GM19397 (cell line): ENCODE data around the gene USP25.

Experiments used
- ATAC-seq: cut with Tn5 transposase; IDR thresholded peaks from one replicate; pipeline ENCODE4 v1.9.1; 2021; ENCODE audit warnings: mild to moderate bottlenecking, moderate library complexity; ENCODE audit not compliant: unreplicated experiment

USP25 gene

DNA sequence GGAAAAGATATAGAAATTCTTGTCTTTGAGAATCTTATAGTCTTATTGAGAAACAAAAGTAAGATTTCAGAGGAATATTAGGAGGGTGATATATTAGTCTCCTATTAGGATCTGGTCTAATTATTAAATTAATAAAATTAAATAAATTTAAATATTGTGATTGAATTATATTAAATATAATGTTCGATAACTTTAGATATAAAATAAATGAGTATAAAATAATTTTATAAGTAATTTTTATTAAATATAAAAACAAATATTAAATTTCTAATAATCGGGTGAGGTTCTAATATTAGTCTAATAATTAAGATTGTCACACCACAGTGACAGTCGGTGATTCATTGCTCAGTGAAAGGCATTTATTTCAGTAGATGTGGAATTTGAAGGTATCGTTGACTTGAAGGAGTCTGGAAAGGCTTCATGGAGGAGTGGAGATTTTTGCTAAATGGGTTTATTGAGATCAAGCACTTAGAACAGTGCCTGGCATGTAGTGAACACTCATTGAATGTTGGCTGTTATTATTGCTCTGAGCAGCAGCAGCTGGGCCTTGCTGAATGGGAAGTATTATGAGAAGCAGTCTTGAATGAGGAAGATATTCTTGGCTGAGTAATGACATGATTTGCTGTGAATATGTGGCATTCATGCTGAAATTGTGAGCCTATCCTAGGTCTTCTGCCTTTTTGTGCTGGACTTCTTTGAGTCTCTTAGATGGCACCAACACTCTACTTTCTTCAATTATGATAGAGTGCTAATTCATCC, 74.6 kb downstream of the USP25 start:
- no peak for ATAC-seq

DNA sequence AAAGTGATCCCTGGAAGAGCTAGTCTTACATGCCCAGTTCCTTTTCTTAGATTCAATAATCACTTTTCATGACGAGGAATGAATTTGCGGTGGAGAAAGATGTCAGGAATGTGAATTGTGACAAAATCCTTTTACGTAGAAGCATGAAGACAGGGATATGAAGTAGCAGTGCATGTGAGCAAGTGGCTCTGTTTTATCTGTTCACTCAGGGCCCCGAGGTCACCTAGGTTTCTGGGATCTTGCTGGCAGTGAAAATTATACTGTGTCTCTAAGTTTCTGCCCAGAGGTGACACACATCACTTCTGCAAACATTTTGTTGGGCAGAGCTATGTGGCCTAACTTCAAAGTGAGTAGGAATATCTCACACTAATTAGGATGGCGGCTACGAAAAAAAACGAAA, 79.3 kb downstream of the USP25 start:
- ATAC-seq: no peak

DNA sequence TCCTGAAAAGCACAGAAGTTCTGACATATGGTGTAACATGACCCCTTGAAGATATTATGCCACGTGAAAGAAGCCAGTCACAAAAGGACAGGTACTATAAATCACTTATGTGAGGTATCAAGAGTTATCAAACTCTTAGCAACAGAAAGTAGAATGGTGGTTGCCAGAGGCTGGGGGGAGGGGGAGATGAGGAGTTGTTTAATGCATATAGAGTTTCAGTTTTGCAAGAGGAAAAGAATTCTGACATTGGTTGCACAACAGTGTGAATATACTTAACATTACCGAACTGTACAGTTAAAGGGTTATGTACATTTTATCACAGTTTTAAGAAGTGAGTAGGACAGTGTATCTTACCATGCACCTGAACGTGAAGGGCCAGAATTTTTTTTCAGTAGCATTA, 80.0 kb downstream of the USP25 start:
- ATAC-seq: no peak

DNA sequence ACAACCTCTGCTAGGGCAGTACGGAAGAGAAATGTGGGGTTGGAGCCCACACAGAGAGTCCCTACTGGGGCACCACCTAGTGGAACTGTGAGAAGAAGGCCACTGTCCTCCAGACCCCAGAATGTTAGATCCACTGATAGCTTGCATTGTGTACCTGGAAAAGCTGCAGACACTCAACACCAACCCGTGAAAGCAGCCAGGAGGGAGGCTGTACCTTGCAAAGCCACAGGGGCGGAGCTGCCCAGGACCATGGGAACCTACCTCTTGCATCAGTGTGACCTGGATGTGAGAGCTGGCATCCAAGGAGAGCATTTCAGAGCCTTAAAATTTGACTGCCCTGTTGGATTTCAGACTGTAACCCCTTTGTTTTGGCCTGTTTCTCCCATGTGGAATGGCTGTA, 85.5 kb downstream of the USP25 start:
- ATAC-seq: no peak

DNA sequence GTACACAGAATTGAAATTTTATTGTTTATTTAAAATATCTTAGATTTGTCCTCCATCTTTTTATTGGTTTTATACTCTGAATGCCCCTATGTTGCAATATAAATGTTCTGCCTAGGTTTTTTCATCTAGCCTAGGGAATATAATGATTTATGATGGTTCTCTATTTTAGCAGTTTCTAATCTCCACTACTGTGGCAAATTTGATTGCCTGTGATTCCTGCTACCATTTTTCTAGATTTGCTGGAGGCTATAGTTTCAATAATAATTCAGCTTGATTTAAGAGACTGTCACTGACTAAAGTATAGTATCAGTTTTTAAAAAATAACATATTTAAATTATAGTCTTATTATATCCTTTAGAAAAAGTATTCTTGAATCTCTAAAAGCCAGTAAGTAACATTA, 90.5 kb downstream of the USP25 start:
- ATAC-seq: no peak

DNA sequence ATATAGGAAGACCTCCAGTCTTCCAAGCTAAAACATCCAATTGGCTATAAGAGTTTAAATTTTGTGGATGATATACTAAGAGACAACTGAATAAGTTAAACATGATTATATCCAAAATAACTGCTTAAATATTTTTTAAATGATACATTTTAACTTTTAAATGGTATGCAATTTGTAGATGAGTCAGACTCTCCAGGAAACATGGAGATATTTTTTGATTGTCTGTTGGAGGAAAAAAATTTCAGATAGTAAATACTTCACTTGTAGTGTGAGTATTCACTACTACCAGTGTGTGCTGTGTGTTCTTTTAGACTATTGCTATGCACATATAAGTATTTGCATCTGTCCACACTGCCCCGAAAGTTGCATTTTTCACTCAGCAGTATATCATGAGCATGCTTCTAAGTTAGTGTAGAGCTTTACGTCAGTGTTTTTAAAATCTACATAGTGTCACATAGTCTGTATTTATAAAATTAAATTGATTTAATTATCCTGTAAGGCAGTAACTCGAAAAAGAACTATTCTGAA, 91.1 kb downstream of the USP25 start:
- no peak for ATAC-seq

DNA sequence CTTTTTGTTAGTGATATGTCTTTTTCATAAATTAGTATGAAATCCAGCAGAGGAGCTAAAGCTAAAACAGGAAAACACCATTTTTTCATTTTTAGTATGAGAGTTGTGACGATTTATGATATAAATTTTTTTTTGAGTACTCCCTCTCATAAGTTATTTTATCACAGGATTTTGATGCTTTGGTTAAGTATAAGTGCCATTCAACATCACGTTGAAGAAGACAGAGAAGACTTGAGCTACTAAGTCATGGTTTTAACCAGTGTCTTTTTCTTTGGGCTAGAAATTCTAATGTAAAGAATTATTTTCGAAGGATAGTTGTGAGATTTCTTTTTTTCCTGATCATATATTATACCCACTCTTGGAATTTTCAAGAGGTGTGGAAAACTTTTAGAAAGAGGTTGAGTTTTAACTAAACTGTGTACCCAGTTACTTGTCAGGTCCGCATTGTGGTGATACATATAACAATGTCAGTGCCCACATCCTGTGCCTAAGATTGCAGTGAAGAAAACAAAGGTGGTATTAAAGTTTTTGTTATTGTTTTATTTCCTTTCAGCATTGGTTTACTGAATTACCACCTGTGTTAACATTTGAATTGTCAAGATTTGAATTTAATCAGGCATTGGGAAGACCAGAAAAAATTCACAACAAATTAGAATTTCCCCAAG, 93.8 kb downstream of the USP25 start:
- ATAC-seq: no peak

DNA sequence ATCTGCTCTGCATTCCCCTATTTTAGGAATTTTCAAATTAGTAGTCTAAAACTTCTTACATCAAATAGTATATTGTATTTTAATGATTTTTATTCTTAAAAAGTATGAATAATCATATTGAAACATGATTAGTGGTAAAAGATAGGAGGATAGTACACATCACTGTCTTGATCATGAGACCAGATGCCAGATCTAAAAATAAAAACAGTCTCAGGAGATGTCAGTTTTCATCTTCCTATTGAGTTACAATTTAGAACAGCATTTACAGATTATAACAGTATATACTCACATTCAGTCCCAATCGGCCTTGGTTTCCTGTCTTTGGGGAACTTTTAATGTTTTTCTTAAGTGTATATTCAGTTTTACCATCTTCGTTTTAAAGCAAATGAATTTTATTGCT, 95.9 kb downstream of the USP25 start:
- no peak for ATAC-seq

GRCh38 chr21:15826147-15826780, 96.5 kb downstream of the USP25 start:
- ATAC-seq: peak; percentile 57

GRCh38 chr21:15826908-15827601, 97.3 kb downstream of the USP25 start:
- no peak for ATAC-seq

DNA sequence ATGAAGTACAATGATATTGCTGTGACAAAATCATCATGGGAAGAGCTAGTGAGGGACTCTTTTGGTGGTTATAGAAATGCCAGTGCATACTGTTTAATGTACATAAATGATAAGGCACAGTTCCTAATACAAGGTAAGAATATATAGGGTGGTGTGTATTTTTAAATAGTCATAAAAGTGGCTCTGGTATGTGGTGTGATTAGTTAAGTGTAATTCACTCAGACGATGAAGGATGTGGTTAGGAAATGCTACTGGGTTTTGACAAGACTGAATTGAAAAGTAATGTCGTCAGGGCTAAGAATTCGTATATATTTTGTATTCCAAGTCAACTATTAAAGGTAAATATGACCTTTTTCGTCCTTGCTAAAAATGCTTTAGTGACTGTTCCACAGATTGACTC, 101.7 kb downstream of the USP25 start:
- no peak for ATAC-seq

- ATAC-seq: no peak
Measured at GRCh38 chr21:15837645-15838044, 107.9 kb downstream of the USP25 start.

DNA sequence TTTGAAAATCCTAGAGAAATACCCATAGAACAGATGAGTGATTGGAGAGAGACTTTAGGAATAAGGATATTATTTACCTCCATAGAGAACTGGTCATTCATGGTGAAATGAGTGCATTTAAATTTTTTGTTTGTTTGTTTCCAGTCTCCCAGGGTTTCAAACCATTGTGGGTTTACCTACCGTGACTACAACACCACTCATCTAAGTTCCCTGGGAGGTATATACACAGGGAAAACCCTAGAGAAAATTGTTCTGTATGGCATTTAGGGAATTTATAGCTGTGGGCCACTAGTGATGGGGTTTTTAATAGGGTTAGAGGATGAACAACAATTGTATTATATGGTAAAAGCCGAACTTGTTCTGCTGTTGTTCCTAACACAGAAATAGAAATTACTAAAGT, 109.2 kb downstream of the USP25 start:
- no peak for ATAC-seq

- ATAC-seq: no peak
Measured at GRCh38 chr21:15839601-15840000, 109.8 kb downstream of the USP25 start.

GRCh38 chr21:15840406-15840805, 110.6 kb downstream of the USP25 start:
- no peak for ATAC-seq

- ATAC-seq: no peak
Measured at GRCh38 chr21:15841856-15842564, 112.2 kb downstream of the USP25 start.

DNA sequence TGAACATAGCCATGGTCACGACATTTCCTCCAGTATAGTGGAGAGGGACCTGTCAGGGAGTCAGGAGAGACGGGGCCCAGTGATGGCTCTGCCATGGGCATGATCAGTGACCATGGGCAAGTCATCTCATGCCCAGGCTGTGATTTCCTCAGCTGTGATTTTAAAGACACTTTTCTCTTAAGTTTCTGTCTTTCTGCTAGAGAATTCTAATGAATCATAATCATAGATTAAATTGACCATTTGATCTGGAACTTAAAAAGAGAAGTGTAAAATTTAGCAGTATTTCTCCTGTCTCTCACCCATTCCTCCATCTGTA, 112.7 kb downstream of the USP25 start:
- no peak for ATAC-seq

GRCh38 chr21:15843766-15844165, 114.0 kb downstream of the USP25 start:
- no peak for ATAC-seq

DNA sequence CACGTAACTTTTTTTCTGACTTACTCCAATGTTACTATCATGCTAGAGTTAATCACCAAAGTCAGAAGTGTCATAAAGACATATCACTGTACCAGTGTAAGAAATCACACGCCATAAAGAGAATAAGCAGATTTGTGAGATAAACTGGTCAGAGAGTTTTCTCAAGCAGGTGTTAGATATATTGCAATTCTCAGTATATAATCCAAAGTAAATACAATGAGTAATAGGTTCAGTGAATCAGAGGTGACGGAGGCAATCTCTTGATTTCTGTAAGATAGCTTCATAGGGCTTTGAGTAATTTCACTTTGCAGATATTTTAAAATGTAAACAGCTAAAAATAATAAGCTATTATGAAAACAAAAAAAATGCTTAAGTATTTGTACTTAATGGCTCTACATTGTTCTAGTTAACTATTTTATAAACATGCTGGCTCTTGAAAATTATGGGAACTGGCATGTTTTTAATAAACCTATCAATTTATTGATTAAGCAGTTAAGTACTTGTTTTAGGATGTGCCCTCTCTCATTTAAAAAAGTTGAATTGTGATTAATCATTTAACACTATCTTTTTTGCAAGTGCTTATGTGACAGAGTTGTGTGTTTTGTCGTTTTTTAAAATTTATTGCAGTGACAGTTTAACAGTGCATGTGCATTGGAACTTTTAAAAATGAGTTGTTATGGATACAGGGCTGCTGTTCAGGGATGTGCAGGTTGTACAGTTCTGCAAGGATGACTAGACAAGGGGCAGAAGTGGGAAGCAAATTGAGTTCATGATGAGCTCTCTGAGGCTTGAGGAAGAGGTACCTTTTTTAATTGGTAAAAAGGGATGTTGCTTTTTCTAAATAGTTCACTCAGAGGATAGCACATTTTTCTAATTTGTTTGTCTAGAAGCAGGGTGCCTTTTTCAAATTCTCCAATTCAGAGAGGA, 119.1 kb downstream of the USP25 start:
- no peak for ATAC-seq

- no peak for ATAC-seq
Measured at GRCh38 chr21:15849927-15850326, 120.1 kb downstream of the USP25 start.
